ENCODE data around the gene EXD3. TPM values are rescaled to one million over a fixed set of nuclear protein-coding genes. Genes with fewer than 3 reads are reported as not detected.

Gene EXD3
- total and polyA plus RNA-seq, 8 donors = 12.9 to 105 (median 24.0) TPM

- H3K36me3 ChIP-seq = peaks cover 0 to 33% (median 30%) of the 10 kb centered on the region in 4 donors
- H3K4me1 ChIP-seq = peaks cover 9 to 17% (median 13%) of the 10 kb centered on the region in 4 donors
- peaks cover 0 to 6% (median 0%) of the 10 kb centered on the region in 4 donors for H3K9me3 ChIP-seq
- no peak for TF ChIP-seq EP300 (IDR thresholded peaks at IDR 0.05)
- TF ChIP-seq, protein P1, sequence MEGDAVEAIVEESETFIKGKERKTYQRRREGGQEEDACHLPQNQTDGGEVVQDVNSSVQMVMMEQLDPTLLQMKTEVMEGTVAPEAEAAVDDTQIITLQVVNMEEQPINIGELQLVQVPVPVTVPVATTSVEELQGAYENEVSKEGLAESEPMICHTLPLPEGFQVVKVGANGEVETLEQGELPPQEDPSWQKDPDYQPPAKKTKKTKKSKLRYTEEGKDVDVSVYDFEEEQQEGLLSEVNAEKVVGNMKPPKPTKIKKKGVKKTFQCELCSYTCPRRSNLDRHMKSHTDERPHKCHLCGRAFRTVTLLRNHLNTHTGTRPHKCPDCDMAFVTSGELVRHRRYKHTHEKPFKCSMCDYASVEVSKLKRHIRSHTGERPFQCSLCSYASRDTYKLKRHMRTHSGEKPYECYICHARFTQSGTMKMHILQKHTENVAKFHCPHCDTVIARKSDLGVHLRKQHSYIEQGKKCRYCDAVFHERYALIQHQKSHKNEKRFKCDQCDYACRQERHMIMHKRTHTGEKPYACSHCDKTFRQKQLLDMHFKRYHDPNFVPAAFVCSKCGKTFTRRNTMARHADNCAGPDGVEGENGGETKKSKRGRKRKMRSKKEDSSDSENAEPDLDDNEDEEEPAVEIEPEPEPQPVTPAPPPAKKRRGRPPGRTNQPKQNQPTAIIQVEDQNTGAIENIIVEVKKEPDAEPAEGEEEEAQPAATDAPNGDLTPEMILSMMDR (IDR thresholded peaks at IDR 0.05) = no peak
- no peak for TF ChIP-seq POLR2AphosphoS5 (IDR thresholded peaks at IDR 0.05)
- TF ChIP-seq POLR2A (IDR thresholded peaks at IDR 0.05) = no peak
- no peak overlapping the region for H3K4me3 ChIP-seq
- no peak for DNase-seq
- H3K27me3 ChIP-seq = no peaks in the 10 kb centered on the region
- WGBS, 5 donors = 79 to 91% (median 85%) methylated on average over 22 to 38 of the region's 38 CpGs
- no peak overlapping the region for H3K27ac ChIP-seq
- intact Hi-C loops (cut with DNase I; ENCODE audit: low total_unique reads) = no loop called here
Measured at GRCh38 chr9:137367506-137368430, 55.2 kb downstream of the EXD3 start.

GRCh38 chr9:137366891-137367381 lies 56.0 kb downstream of the EXD3 start:
- no peak for DNase-seq
- H3K27me3 ChIP-seq = no peaks in the 10 kb centered on the region
- H3K27ac ChIP-seq = no peak overlapping the region
- 94 to 96% (median 95%) methylated on average over 6 to 19 of the region's 19 CpGs for WGBS, 5 donors
- H3K9me3 ChIP-seq = peaks cover 0 to 6% (median 0%) of the 10 kb centered on the region in 4 donors
- TF ChIP-seq EP300 (IDR thresholded peaks at IDR 0.05) = no peak
- no peak for TF ChIP-seq POLR2AphosphoS5 (IDR thresholded peaks at IDR 0.05)
- TF ChIP-seq, protein P1 (IDR thresholded peaks at IDR 0.05) = no peak
- no peak for TF ChIP-seq POLR2A (IDR thresholded peaks at IDR 0.05)
- intact Hi-C loops (cut with DNase I; ENCODE audit: low total_unique reads) = no loop called here
- H3K4me1 ChIP-seq = peaks cover 9 to 17% (median 13%) of the 10 kb centered on the region in 4 donors
- H3K36me3 ChIP-seq = peaks cover 0 to 24% (median 23%) of the 10 kb centered on the region in 4 donors
- no peak overlapping the region for H3K4me3 ChIP-seq

DNA sequence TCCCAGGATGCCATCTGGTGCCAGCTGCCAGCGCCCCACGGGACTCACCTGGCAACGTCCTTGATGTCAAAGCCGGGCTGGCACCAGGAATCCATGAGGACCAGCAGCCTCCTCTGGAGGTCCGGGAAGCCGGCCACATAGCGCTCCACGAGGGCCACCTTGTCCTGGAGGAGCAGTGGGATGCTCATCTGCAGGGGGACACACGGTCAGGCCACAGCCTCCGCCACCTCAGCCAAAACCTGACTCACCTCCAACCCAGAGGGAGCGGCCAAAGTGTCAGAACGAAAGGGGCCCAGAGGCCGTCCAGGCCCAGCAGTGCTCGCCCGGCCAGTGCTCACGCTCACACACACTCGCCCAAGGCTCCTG lies 56.5 kb downstream of the EXD3 start:
- Histone ChIP-seq H3K27me3 (no peaks in the 10 kb centered on the region), H3K9me3 (peaks cover 0 to 6% (median 0%) of the 10 kb centered on the region in 4 donors), H3K4me3 (no peak overlapping the region), H3K36me3 (peaks cover 0 to 24% (median 22%) of the 10 kb centered on the region in 4 donors), H3K27ac (no peak overlapping the region), H3K4me1 (peaks cover 7 to 16% (median 12%) of the 10 kb centered on the region in 4 donors)
- intact Hi-C loops (cut with DNase I; ENCODE audit: low total_unique reads) = no loop called here
- TF ChIP-seq POLR2AphosphoS5 (IDR thresholded peaks at IDR 0.05) (no peak), EP300 (IDR thresholded peaks at IDR 0.05) (no peak), POLR2A (IDR thresholded peaks at IDR 0.05) (no peak)
- TF ChIP-seq, protein P1 (IDR thresholded peaks at IDR 0.05) = no peak
- 86 to 93% (median 89%) methylated on average over 14 to 17 of the region's 17 CpGs for WGBS, 5 donors
- no peak for DNase-seq

- Histone ChIP-seq H3K27me3 (no peaks in the 10 kb centered on the region), H3K4me3 (no peak overlapping the region), H3K36me3 (peaks cover 0 to 24% (median 22%) of the 10 kb centered on the region in 4 donors), H3K4me1 (peaks cover under 1 to 10% (median 6%) of the 10 kb centered on the region in 4 donors), H3K27ac (no peak overlapping the region), H3K9me3 (peaks cover 0 to 6% (median 0%) of the 10 kb centered on the region in 4 donors)
- intact Hi-C loops (cut with DNase I; ENCODE audit: low total_unique reads) = no loop called here
- 80 to 87% (median 84%) methylated on average over 19 to 20 of the region's 20 CpGs for WGBS, 5 donors
- TF ChIP-seq POLR2A (IDR thresholded peaks at IDR 0.05) (no peak), EP300 (IDR thresholded peaks at IDR 0.05) (no peak), POLR2AphosphoS5 (IDR thresholded peaks at IDR 0.05) (no peak)
- TF ChIP-seq, protein P1 (IDR thresholded peaks at IDR 0.05) = no peak
- no peak for DNase-seq
Measured at GRCh38 chr9:137365552-137366444, 57.2 kb downstream of the EXD3 start.

Data from stomach (tissue), 9 donors.